ENCODE results near the gene ATRNL1. TPM values are rescaled to one million over a fixed set of nuclear protein-coding genes. Genes with fewer than 3 reads are reported as not detected.

The ATRNL1 gene
- total and polyA plus RNA-seq, 4 donors: 2.6 to 41.0 (median 15.1) TPM

DNA sequence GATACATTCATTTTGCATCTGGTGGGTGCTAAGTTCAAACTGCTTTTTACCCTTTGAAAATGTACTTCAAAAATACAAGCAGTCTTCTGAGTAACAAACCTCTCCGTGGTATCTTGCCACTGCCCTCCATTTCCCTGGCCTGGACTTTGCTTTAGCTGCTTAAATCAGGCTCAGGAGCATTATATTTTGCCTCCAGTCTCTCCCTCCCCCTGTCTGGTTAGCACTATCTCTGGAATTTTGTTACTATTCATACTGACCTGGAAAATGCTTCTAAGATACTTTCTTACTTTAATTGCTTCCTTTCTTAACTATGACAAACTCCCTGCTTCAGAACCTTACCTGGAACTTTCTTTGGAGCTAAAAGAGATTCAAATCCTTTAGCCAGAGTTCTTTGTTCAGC is 810.0 kb downstream of the ATRNL1 start:
- WGBS, 2 donors: 39 to 51% methylated on average over 1 of the region's 1 CpG
- ATAC-seq (ENCODE audit: low FRiP score) (no peak), DNase-seq (no peak)
- H3K27me3 ChIP-seq (ENCODE audit: control insufficient read depth in 1 of 2, insufficient read depth in 2 of 2, low read length in 1 of 2): no peaks in the 10 kb centered on the region
- no peaks in the 10 kb centered on the region for H3K4me1 ChIP-seq (ENCODE audit: control insufficient read depth in 1 of 2, insufficient read depth in 2 of 2, low read length in 2 of 2)
- no peaks in the 10 kb centered on the region for H3K9me3 ChIP-seq (ENCODE audit: control insufficient read depth, low read length)
- no peak overlapping the region for H3K4me3 ChIP-seq (ENCODE audit: low read length in 2 of 2)
- intact Hi-C loops (cut with DNase I): no loop called here
- no peak overlapping the region for H3K27ac ChIP-seq (ENCODE audit: low read depth in 1 of 2, low read length in 2 of 2)
- H3K36me3 ChIP-seq (ENCODE audit: control insufficient read depth in 1 of 2, insufficient read depth in 2 of 2, low read length in 1 of 2): no peaks in the 10 kb centered on the region

DNA sequence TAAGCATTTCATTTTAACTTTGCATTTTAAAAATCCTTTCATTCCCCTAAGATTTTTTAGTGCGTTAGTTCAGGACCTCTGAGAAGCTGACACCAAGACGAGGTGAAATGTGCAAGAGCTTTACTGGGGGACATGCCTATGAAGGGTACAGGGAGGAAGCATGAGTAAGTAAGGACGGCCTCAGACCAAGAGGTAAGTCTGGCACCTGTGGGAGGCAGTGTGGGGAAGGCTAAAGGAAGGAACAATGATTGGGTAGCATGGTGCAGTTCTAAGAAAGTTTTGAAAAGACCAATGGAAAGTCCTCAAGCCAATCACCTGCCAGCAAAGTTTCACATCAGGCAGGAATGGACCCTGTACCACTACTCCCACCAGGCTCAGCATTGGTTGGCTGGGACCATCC is 810.7 kb downstream of the ATRNL1 start:
- WGBS, 2 donors: 92 to 95% methylated on average over 3 of the region's 3 CpGs
- ATAC-seq (ENCODE audit: low FRiP score) (no peak), DNase-seq (no peak)
- Histone ChIP-seq H3K36me3 (ENCODE audit: control insufficient read depth in 1 of 2, insufficient read depth in 2 of 2, low read length in 1 of 2) (no peaks in the 10 kb centered on the region), H3K4me1 (ENCODE audit: control insufficient read depth in 1 of 2, insufficient read depth in 2 of 2, low read length in 2 of 2) (no peaks in the 10 kb centered on the region), H3K4me3 (ENCODE audit: low read length in 2 of 2) (no peak overlapping the region), H3K27me3 (ENCODE audit: control insufficient read depth in 1 of 2, insufficient read depth in 2 of 2, low read length in 1 of 2) (no peaks in the 10 kb centered on the region), H3K9me3 (ENCODE audit: control insufficient read depth, low read length) (no peaks in the 10 kb centered on the region), H3K27ac (ENCODE audit: low read depth in 1 of 2, low read length in 2 of 2) (no peak overlapping the region)
- intact Hi-C loops (cut with DNase I): no loop called here

DNA sequence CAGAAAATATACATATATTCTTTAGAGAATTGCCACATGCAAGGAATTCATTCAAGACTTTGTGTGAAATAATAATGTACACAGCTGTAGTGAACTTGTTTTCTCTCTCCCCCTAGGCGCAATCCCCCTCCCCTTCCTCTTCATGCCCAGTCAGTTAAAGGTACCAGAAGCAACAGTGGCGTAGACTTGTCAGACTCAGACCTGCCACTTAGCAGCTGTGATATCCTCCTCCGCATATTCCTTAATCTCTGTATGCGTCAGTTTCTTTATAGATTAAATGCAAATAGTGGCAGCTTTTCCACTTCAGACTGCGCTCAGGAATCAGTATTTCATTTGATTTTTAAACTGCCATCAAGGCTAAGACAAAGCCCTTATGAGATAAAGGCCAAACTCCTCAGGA is 815.9 kb downstream of the ATRNL1 start:
- Histone ChIP-seq H3K4me1 (ENCODE audit: control insufficient read depth in 1 of 2, insufficient read depth in 2 of 2, low read length in 2 of 2) (no peaks in the 10 kb centered on the region), H3K36me3 (ENCODE audit: control insufficient read depth in 1 of 2, insufficient read depth in 2 of 2, low read length in 1 of 2) (no peaks in the 10 kb centered on the region), H3K4me3 (ENCODE audit: low read length in 2 of 2) (no peak overlapping the region), H3K27ac (ENCODE audit: low read depth in 1 of 2, low read length in 2 of 2) (no peak overlapping the region), H3K9me3 (ENCODE audit: control insufficient read depth, low read length) (no peaks in the 10 kb centered on the region), H3K27me3 (ENCODE audit: control insufficient read depth in 1 of 2, insufficient read depth in 2 of 2, low read length in 1 of 2) (no peaks in the 10 kb centered on the region)
- intact Hi-C loops (cut with DNase I): no loop called here
- no peak for ATAC-seq (ENCODE audit: low FRiP score)
- WGBS, 2 donors: 87 to 92% methylated on average over 5 of the region's 5 CpGs
- DNase-seq: no peak

GRCh38 chr10:115909962-115910731 is 817.0 kb downstream of the ATRNL1 start:
- Histone ChIP-seq H3K9me3 (ENCODE audit: control insufficient read depth, low read length) (no peaks in the 10 kb centered on the region), H3K27ac (ENCODE audit: low read depth in 1 of 2, low read length in 2 of 2) (no peak overlapping the region), H3K36me3 (ENCODE audit: control insufficient read depth in 1 of 2, insufficient read depth in 2 of 2, low read length in 1 of 2) (peaks cover 0 to 2% of the 10 kb centered on the region in 2 donors), H3K4me1 (ENCODE audit: control insufficient read depth in 1 of 2, insufficient read depth in 2 of 2, low read length in 2 of 2) (no peaks in the 10 kb centered on the region), H3K4me3 (ENCODE audit: low read length in 2 of 2) (no peak overlapping the region), H3K27me3 (ENCODE audit: control insufficient read depth in 1 of 2, insufficient read depth in 2 of 2, low read length in 1 of 2) (no peaks in the 10 kb centered on the region)
- intact Hi-C loops (cut with DNase I): no loop called here
- DNase-seq: no peak
- no peak for ATAC-seq (ENCODE audit: low FRiP score)
- WGBS, 2 donors: 89 to 90% methylated on average over 4 of the region's 4 CpGs

DNA sequence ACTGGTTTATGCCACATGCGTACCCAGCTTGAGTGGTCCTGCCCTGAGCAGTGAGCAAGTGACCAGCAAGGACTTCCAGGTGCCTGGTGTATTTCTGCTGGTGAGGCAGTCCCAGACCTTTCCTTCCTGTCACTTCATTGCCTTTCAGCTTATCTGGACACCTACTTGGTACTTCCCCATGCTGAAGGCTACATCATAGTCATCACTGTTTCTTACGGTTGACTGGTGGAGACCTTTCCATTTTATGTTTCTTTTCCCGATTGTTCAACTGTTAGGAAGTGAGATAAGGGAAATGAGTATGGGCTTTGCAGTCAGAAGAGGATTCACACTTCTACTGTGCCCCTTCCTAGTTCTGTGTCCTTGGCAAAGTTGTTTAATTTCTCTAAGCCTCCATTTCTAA is 821.3 kb downstream of the ATRNL1 start:
- no peaks in the 10 kb centered on the region for H3K4me1 ChIP-seq (ENCODE audit: control insufficient read depth in 1 of 2, insufficient read depth in 2 of 2, low read length in 2 of 2)
- H3K27ac ChIP-seq (ENCODE audit: low read depth in 1 of 2, low read length in 2 of 2): no peak overlapping the region
- H3K9me3 ChIP-seq (ENCODE audit: control insufficient read depth, low read length): no peaks in the 10 kb centered on the region
- intact Hi-C loops (cut with DNase I): no loop called here
- WGBS, 2 donors: 84 to 91% methylated on average over 3 of the region's 3 CpGs
- peaks cover 0 to 2% of the 10 kb centered on the region in 2 donors for H3K36me3 ChIP-seq (ENCODE audit: control insufficient read depth in 1 of 2, insufficient read depth in 2 of 2, low read length in 1 of 2)
- ATAC-seq (ENCODE audit: low FRiP score): no peak
- DNase-seq: no peak
- no peak overlapping the region for H3K4me3 ChIP-seq (ENCODE audit: low read length in 2 of 2)
- no peaks in the 10 kb centered on the region for H3K27me3 ChIP-seq (ENCODE audit: control insufficient read depth in 1 of 2, insufficient read depth in 2 of 2, low read length in 1 of 2)

DNA sequence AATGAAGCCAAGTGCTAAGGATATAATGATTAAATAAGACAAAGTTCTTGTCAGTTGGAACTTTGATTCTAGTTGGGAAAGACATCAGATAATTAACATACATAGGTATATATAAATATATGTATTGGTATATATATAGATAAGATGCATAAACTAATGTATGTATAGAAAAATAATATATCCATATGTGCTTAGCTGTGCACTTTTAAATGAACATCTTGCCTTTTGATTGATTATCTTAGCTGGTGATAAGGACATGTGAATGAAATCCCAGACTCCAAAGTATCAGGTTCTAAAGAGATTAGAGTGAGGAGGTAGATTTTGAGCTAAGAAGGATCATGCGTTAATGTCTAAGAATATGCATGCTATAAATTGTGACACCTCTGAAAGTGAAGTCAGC is 822.3 kb downstream of the ATRNL1 start:
- Histone ChIP-seq H3K4me3 (ENCODE audit: low read length in 2 of 2) (no peak overlapping the region), H3K4me1 (ENCODE audit: control insufficient read depth in 1 of 2, insufficient read depth in 2 of 2, low read length in 2 of 2) (no peaks in the 10 kb centered on the region), H3K36me3 (ENCODE audit: control insufficient read depth in 1 of 2, insufficient read depth in 2 of 2, low read length in 1 of 2) (peaks cover 0 to 2% of the 10 kb centered on the region in 2 donors), H3K9me3 (ENCODE audit: control insufficient read depth, low read length) (no peaks in the 10 kb centered on the region), H3K27me3 (ENCODE audit: control insufficient read depth in 1 of 2, insufficient read depth in 2 of 2, low read length in 1 of 2) (no peaks in the 10 kb centered on the region), H3K27ac (ENCODE audit: low read depth in 1 of 2, low read length in 2 of 2) (no peak overlapping the region)
- no peak for ATAC-seq (ENCODE audit: low FRiP score)
- 92 to 94% methylated on average over 1 of the region's 1 CpG for WGBS, 2 donors
- DNase-seq: no peak
- intact Hi-C loops (cut with DNase I): no loop called here

DNA sequence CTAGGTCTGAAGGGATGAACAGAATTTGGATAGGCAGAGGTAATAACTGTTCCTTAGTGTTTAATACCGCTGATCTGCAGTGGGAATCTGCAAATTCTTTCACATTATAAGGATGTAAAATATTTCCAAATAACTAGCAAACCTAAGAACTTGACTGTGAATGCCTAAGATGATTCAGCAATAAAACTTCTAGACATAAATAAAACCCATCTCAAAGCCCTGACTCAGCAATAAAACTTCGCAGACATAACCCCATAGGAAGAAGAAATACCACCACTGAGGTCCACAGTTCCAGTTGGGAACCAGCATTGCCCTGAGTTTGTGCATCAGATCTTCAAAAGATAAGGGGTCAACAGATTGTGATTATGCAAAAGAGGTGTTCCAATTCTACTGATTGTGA is 825.6 kb downstream of the ATRNL1 start:
- Histone ChIP-seq H3K4me3 (ENCODE audit: low read length in 2 of 2) (no peak overlapping the region), H3K9me3 (ENCODE audit: control insufficient read depth, low read length) (no peaks in the 10 kb centered on the region), H3K27me3 (ENCODE audit: control insufficient read depth in 1 of 2, insufficient read depth in 2 of 2, low read length in 1 of 2) (no peaks in the 10 kb centered on the region), H3K36me3 (ENCODE audit: control insufficient read depth in 1 of 2, insufficient read depth in 2 of 2, low read length in 1 of 2) (peaks cover 0 to 2% of the 10 kb centered on the region in 2 donors), H3K27ac (ENCODE audit: low read depth in 1 of 2, low read length in 2 of 2) (no peak overlapping the region), H3K4me1 (ENCODE audit: control insufficient read depth in 1 of 2, insufficient read depth in 2 of 2, low read length in 2 of 2) (no peaks in the 10 kb centered on the region)
- no peak for ATAC-seq (ENCODE audit: low FRiP score)
- intact Hi-C loops (cut with DNase I): no loop called here
- 76 to 85% methylated on average over 2 of the region's 2 CpGs for WGBS, 2 donors
- no peak for DNase-seq

DNA sequence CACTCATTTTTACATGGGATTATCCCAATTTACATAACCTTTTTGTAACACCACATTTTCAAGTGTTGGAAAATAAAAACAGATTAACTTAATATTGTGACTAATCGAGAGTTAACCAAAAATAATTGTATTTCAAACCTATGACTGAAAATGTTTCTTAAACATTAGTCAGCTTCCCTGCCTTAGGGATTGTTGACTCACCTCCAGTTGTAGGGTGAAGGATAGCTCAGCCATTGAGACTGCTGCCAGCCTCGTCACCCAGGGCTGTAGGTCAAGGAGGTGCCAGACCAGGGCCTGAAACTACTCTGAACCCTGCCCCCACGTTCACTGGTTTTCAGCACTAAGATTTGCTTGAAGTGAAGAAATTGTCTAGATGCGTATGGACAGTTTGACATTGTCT is 828.6 kb downstream of the ATRNL1 start:
- Histone ChIP-seq H3K4me1 (ENCODE audit: control insufficient read depth in 1 of 2, insufficient read depth in 2 of 2, low read length in 2 of 2) (no peaks in the 10 kb centered on the region), H3K9me3 (ENCODE audit: control insufficient read depth, low read length) (no peaks in the 10 kb centered on the region), H3K27ac (ENCODE audit: low read depth in 1 of 2, low read length in 2 of 2) (no peak overlapping the region), H3K27me3 (ENCODE audit: control insufficient read depth in 1 of 2, insufficient read depth in 2 of 2, low read length in 1 of 2) (no peaks in the 10 kb centered on the region), H3K4me3 (ENCODE audit: low read length in 2 of 2) (no peak overlapping the region), H3K36me3 (ENCODE audit: control insufficient read depth in 1 of 2, insufficient read depth in 2 of 2, low read length in 1 of 2) (no peaks in the 10 kb centered on the region)
- no peak for DNase-seq
- intact Hi-C loops (cut with DNase I): no loop called here
- ATAC-seq (ENCODE audit: low FRiP score): no peak
- 81 to 88% methylated on average over 4 of the region's 4 CpGs for WGBS, 2 donors

GRCh38 chr10:115931309-115931708 is 838.1 kb downstream of the ATRNL1 start:
- intact Hi-C loops (cut with DNase I): no loop called here
- Histone ChIP-seq H3K4me1 (ENCODE audit: control insufficient read depth in 1 of 2, insufficient read depth in 2 of 2, low read length in 2 of 2) (no peaks in the 10 kb centered on the region), H3K9me3 (ENCODE audit: control insufficient read depth, low read length) (no peaks in the 10 kb centered on the region), H3K27me3 (ENCODE audit: control insufficient read depth in 1 of 2, insufficient read depth in 2 of 2, low read length in 1 of 2) (no peaks in the 10 kb centered on the region), H3K36me3 (ENCODE audit: control insufficient read depth in 1 of 2, insufficient read depth in 2 of 2, low read length in 1 of 2) (no peaks in the 10 kb centered on the region), H3K27ac (ENCODE audit: low read depth in 1 of 2, low read length in 2 of 2) (no peak overlapping the region), H3K4me3 (ENCODE audit: low read length in 2 of 2) (no peak overlapping the region)
- ATAC-seq (ENCODE audit: low FRiP score) (no peak), DNase-seq (no peak)
- 97 to 98% methylated on average over 2 of the region's 2 CpGs for WGBS, 2 donors

All from aorta (tissue), 5 donors.